ENCODE data around the gene NTRK3.
"Not testable (repeated sequence)": the region's sequence is repeated elsewhere in the genome, so short reads cannot be mapped to it uniquely, and the experiment has no call there.

NTRK3 gene

DNA sequence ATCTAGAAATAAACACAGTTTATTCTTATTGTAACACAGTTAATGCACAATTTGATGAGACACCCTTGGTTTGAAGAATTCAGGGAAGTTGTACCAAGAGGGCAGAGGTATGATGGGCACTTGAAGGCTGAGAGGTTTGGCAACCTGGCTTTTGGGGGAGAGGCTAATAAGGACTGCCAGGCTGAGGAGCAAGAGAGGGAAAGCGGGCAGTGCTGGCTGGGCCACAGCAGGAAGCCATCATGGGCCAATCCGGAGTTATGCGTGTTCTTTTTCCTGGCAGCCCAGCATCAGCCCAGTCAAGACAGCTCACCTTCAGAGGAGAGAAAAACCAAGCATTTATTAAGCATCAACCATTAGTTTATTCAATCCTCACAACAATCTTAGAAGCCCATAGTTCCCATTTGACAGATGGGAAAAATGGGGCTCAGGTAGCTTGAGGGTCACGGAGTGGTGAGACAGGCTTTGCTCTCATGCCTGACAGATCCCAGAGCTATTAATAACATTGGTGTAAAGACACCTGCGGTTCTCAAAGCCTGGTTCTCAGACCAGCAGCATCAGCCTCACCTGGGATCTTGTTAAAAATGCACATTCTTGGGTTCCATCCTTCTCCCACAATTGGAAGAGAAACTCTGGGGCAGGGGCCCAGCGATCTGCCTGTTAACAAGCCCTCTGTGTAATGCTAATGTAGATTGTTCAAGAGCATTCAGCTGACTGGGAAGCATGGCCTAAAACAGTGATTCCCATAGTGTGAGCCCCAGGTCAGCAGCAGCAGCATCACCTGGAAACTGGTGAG is 183.7 kb downstream of the NTRK3 start:
- no peaks in the 10 kb centered on the region for H3K79me2 ChIP-seq (ENCODE audit: control insufficient read depth, low read length)
- H3F3A ChIP-seq (ENCODE audit: control insufficient read depth, insufficient read depth), result no peaks in the 10 kb centered on the region
- no peak for TF ChIP-seq EZH2phosphoT487 (IDR thresholded peaks at IDR 0.05; ENCODE audit: borderline replicate concordance, low read length)
- TF ChIP-seq, protein P1, sequence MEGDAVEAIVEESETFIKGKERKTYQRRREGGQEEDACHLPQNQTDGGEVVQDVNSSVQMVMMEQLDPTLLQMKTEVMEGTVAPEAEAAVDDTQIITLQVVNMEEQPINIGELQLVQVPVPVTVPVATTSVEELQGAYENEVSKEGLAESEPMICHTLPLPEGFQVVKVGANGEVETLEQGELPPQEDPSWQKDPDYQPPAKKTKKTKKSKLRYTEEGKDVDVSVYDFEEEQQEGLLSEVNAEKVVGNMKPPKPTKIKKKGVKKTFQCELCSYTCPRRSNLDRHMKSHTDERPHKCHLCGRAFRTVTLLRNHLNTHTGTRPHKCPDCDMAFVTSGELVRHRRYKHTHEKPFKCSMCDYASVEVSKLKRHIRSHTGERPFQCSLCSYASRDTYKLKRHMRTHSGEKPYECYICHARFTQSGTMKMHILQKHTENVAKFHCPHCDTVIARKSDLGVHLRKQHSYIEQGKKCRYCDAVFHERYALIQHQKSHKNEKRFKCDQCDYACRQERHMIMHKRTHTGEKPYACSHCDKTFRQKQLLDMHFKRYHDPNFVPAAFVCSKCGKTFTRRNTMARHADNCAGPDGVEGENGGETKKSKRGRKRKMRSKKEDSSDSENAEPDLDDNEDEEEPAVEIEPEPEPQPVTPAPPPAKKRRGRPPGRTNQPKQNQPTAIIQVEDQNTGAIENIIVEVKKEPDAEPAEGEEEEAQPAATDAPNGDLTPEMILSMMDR (IDR thresholded peaks at IDR 0.05; ENCODE audit: low read depth, low read length, poor library complexity, severe bottlenecking), result no peak
- no peaks in the 10 kb centered on the region for H3K4me1 ChIP-seq (ENCODE audit: control insufficient read depth, low read length)
- H4K20me1 ChIP-seq (ENCODE audit: control insufficient read depth, insufficient read depth, low read depth, low read length), result no peaks in the 10 kb centered on the region
- H3K36me3 ChIP-seq (ENCODE audit: control insufficient read depth, low read length), result no peaks in the 10 kb centered on the region
- H3K27ac ChIP-seq (ENCODE audit: low read depth, low read length), result no peak overlapping the region
- H3K9me2 ChIP-seq (replicated peaks; ENCODE audit: control insufficient read depth, low read length), result no peaks in the 10 kb centered on the region
- H3K4me3 ChIP-seq (ENCODE audit: low read length), result no peak overlapping the region
- no peaks in the 10 kb centered on the region for H3K27me3 ChIP-seq (ENCODE audit: control insufficient read depth, low read length)
- H3K9me3 ChIP-seq (ENCODE audit: control insufficient read depth, insufficient read depth, low read length), result no peaks in the 10 kb centered on the region
- H3K4me2 ChIP-seq (ENCODE audit: low read length), result no peak overlapping the region

DNA sequence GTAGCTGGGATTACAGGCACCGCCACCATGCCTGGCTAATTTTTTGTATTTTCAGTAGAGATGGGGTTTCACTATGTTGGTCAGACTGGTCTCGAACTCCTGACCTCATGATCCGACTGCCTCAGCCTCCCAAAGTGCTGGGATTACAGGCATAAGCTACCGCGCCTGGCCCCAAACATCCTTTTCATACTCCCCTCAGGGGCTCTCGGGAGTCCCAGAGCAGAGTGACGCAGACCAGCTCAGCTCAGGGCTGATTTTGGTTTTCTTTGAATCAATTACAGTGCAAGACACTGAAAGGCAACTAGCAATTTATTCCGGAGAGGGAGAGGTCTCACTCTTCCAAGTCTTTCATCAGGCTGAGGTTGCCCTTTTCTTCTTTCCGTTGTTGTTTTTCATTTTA is 184.4 kb downstream of the NTRK3 start:
- H3F3A ChIP-seq (ENCODE audit: control insufficient read depth, insufficient read depth); H3K9me3 ChIP-seq (ENCODE audit: control insufficient read depth, insufficient read depth, low read length); H3K9me2 ChIP-seq (replicated peaks; ENCODE audit: control insufficient read depth, low read length); H3K4me2 ChIP-seq (ENCODE audit: low read length); H3K79me2 ChIP-seq (ENCODE audit: control insufficient read depth, low read length); H3K4me3 ChIP-seq (ENCODE audit: low read length); H3K27ac ChIP-seq (ENCODE audit: low read depth, low read length); H3K4me1 ChIP-seq (ENCODE audit: control insufficient read depth, low read length); H4K20me1 ChIP-seq (ENCODE audit: control insufficient read depth, insufficient read depth, low read depth, low read length); H3K36me3 ChIP-seq (ENCODE audit: control insufficient read depth, low read length); H3K27me3 ChIP-seq (ENCODE audit: control insufficient read depth, low read length): not testable (repeated sequence)

DNA sequence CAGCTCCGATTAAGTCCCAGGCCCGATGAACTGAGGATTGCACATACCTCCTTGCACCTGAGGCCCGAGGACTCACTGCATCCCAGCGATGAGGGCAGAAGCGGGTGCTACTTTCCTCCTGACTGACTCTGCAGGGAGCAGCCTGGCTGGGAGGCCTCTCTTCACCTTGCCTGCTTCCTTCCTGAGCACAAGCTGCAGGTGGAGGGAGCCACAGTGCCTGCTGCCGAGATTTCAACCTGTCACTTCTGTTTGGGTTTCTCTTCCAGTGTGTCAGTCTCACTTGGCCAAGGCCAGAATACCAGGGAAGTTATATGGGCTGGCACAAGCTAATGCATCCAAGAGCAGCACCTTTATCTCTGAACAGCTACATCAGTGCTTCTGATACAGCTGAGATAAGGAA is 185.4 kb downstream of the NTRK3 start:
- no peak overlapping the region for H3K27ac ChIP-seq (ENCODE audit: low read depth, low read length)
- no peaks in the 10 kb centered on the region for H3K36me3 ChIP-seq (ENCODE audit: control insufficient read depth, low read length)
- no peaks in the 10 kb centered on the region for H4K20me1 ChIP-seq (ENCODE audit: control insufficient read depth, insufficient read depth, low read depth, low read length)
- no peak overlapping the region for H3K4me2 ChIP-seq (ENCODE audit: low read length)
- H3K9me3 ChIP-seq (ENCODE audit: control insufficient read depth, insufficient read depth, low read length), result no peaks in the 10 kb centered on the region
- no peaks in the 10 kb centered on the region for H3K9me2 ChIP-seq (replicated peaks; ENCODE audit: control insufficient read depth, low read length)
- TF ChIP-seq EZH2phosphoT487 (IDR thresholded peaks at IDR 0.05; ENCODE audit: borderline replicate concordance, low read length), result no peak
- TF ChIP-seq, protein P1 (IDR thresholded peaks at IDR 0.05; ENCODE audit: low read depth, low read length, poor library complexity, severe bottlenecking), result no peak
- H3K4me1 ChIP-seq (ENCODE audit: control insufficient read depth, low read length), result no peaks in the 10 kb centered on the region
- no peaks in the 10 kb centered on the region for H3K79me2 ChIP-seq (ENCODE audit: control insufficient read depth, low read length)
- H3K27me3 ChIP-seq (ENCODE audit: control insufficient read depth, low read length), result no peaks in the 10 kb centered on the region
- no peak overlapping the region for H3K4me3 ChIP-seq (ENCODE audit: low read length)
- no peaks in the 10 kb centered on the region for H3F3A ChIP-seq (ENCODE audit: control insufficient read depth, insufficient read depth)

DNA sequence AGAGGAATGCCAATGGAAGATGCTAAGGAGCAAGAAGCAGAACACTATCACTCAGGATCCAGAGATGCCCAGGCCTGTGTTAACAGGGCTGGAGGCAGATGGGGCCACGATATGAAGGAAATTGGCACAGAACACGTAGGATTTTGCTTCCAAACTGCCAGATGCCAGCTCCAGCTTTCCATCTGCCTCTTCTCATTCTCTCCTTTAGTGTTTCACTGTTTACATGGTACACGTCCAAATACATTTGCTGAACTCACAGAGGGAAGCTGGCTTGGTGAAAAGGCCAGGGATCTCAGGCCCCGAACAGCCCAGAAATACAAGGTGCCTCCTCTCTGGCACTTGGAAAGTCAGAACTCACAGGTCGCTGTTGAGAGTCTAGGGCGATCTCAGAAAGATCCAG is 187.0 kb downstream of the NTRK3 start:
- Histone ChIP-seq H3K27ac (ENCODE audit: low read depth, low read length) (no peak overlapping the region), H4K20me1 (ENCODE audit: control insufficient read depth, insufficient read depth, low read depth, low read length) (no peaks in the 10 kb centered on the region), H3F3A (ENCODE audit: control insufficient read depth, insufficient read depth) (no peaks in the 10 kb centered on the region), H3K27me3 (ENCODE audit: control insufficient read depth, low read length) (no peaks in the 10 kb centered on the region), H3K9me2 (replicated peaks; ENCODE audit: control insufficient read depth, low read length) (no peaks in the 10 kb centered on the region), H3K4me1 (ENCODE audit: control insufficient read depth, low read length) (no peaks in the 10 kb centered on the region), H3K4me2 (ENCODE audit: low read length) (no peak overlapping the region), H3K79me2 (ENCODE audit: control insufficient read depth, low read length) (no peaks in the 10 kb centered on the region), H3K9me3 (ENCODE audit: control insufficient read depth, insufficient read depth, low read length) (no peaks in the 10 kb centered on the region), H3K4me3 (ENCODE audit: low read length) (no peak overlapping the region), H3K36me3 (ENCODE audit: control insufficient read depth, low read length) (no peaks in the 10 kb centered on the region)
- TF ChIP-seq, protein P1 (IDR thresholded peaks at IDR 0.05; ENCODE audit: low read depth, low read length, poor library complexity, severe bottlenecking), result no peak
- no peak for TF ChIP-seq EZH2phosphoT487 (IDR thresholded peaks at IDR 0.05; ENCODE audit: borderline replicate concordance, low read length)
